Measurements from ENCODE around the gene NPC2. TPM values are rescaled to one million over a fixed set of nuclear protein-coding genes. Genes with fewer than 3 reads are reported as not detected.

NPC2 gene
- total and polyA plus RNA-seq, 9 of the 15 experiments (the other 6 are each of a cell fraction or from before 2014, with no cell fraction given): 16.6 to 74.1 (median 32.6) TPM

DNA sequence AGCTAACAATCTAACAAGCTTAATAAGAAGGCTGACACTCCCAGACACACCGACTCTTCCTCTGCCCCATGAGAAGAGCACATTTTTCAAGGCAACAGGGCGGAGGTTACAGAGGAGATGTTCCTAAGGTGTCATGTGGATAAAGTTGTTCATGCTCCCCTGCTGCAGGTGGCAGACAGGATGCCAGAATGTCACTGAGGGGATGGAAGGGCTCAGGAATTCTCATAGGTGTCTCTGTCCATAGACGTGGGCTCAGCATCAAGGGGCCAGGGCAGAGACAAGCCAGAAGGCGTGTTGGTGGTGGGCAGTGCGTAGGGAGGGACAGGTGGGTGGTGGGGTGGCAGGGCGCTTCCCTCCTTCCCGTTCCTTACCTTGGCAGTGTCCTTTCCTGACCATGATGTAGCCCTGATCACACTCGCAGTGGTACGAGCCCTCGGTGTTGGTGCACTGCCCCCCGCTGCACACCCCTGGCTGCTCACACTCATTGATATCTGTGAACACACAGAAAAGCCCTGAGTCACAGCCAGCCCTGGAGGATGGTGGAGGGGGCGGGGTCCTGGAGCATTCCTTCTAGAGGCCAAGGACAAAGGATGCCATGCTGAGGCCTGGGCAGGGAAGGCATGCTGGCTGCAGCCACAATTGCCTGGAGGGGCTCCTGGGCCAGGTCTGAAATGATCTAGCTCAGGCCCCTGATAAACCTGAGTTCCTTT is 23.5 kb upstream of the NPC2 start:
- CTCF ChIA-PET (ENCODE audit: low intra/inter-chr PET ratio): no interaction called here
- in situ Hi-C loops (cut with MboI) (no loop called here), intact Hi-C loops (cut with micrococcal nuclease) (no loop called here)
- peak; percentile 64 for ATAC-seq
- WGBS (ENCODE audit: insufficient coverage, low coverage, missing lambda C conversion rate): 0% methylated on average over 7 of the region's 12 CpGs
- peaks cover 3 to 5% of the 10 kb centered on the region in 2 experiments; a peak in 3 of 5 replicates for H3K4me1 ChIP-seq (replicated peaks in 1 of 2; ENCODE audit: control insufficient read depth in 2 of 2, insufficient read depth in 2 of 2, low read length in 2 of 2)
- no peaks in the 10 kb centered on the region for H3K9me1 ChIP-seq (ENCODE audit: control insufficient read depth, insufficient read depth, low read length)
- no peaks in the 10 kb centered on the region for H3K79me2 ChIP-seq (ENCODE audit: control insufficient read depth, insufficient read depth, low read length)
- no peak overlapping the region for H3K4me3 ChIP-seq
- H3K4me2 ChIP-seq (ENCODE audit: insufficient read depth, low read length): 0 out of 2 replicates have a peak overlapping the region, but pooled peaks have one; percentile 2
- no peak overlapping the region for H2AFZ ChIP-seq (ENCODE audit: low read depth, low read length)
- peaks cover 5 to 54% of the 10 kb centered on the region in 2 experiments; a peak in 4 of 5 replicates for H3K27me3 ChIP-seq (ENCODE audit: control insufficient read depth in 2 of 2, insufficient read depth in 2 of 2, low read length in 2 of 2)
- BruUV-seq (replicated peaks): no TSS peak
- POLR2A ChIA-PET: interaction anchor here (0.6 kb wide), 2 partner anchors 9 to 153 kb away, joined by 3 read pairs; no protein-coding TSS in a partner anchor
- no peaks in the 10 kb centered on the region for H3K36me3 ChIP-seq (ENCODE audit: control insufficient read depth, insufficient read depth, low read length)
- no peaks in the 10 kb centered on the region for H4K20me1 ChIP-seq (replicated peaks; ENCODE audit: control insufficient read depth, insufficient read depth, low read length)
- H3K9me3 ChIP-seq (replicated peaks; ENCODE audit: control insufficient read depth, insufficient read depth, low read depth, low read length): no peaks in the 10 kb centered on the region
- DNase-seq (ENCODE audit: extremely low read depth in 1 of 4, low spot score in 3 of 4): peak in 2 of 4 experiments; percentile 9 to 19
- TF ChIP-seq FOS (IDR thresholded peaks at IDR 0.05; ENCODE audit: extremely low read depth, insufficient read length) (no peak), NFE2 (IDR thresholded peaks at IDR 0.05; ENCODE audit: low read depth) (0 out of 2 replicates have a peak, but pooled peaks have one; percentile 23)
- no peak overlapping the region for H3K27ac ChIP-seq (ENCODE audit: extremely low read depth, low read depth, low read length)
- H3K9ac ChIP-seq (ENCODE audit: insufficient read depth in 1 of 2, low read depth in 2 of 2, low read length in 2 of 2): no peak overlapping the region
- FAIRE-seq: no peak

- Histone ChIP-seq H4K20me1 (replicated peaks; ENCODE audit: control insufficient read depth, insufficient read depth, low read length) (no peaks in the 10 kb centered on the region), H3K27ac (ENCODE audit: extremely low read depth, low read depth, low read length) (no peak overlapping the region), H3K9ac (ENCODE audit: insufficient read depth in 1 of 2, low read depth in 2 of 2, low read length in 2 of 2) (no peak overlapping the region), H3K9me3 (replicated peaks; ENCODE audit: control insufficient read depth, insufficient read depth, low read depth, low read length) (no peaks in the 10 kb centered on the region), H2AFZ (ENCODE audit: low read depth, low read length) (no peak overlapping the region), H3K79me2 (ENCODE audit: control insufficient read depth, insufficient read depth, low read length) (no peaks in the 10 kb centered on the region), H3K9me1 (ENCODE audit: control insufficient read depth, insufficient read depth, low read length) (no peaks in the 10 kb centered on the region), H3K36me3 (ENCODE audit: control insufficient read depth, insufficient read depth, low read length) (no peaks in the 10 kb centered on the region), H3K4me1 (replicated peaks in 1 of 2; ENCODE audit: control insufficient read depth in 2 of 2, insufficient read depth in 2 of 2, low read length in 2 of 2) (peaks cover 3 to 5% of the 10 kb centered on the region in 2 experiments; a peak in 3 of 5 replicates), H3K27me3 (ENCODE audit: control insufficient read depth in 2 of 2, insufficient read depth in 2 of 2, low read length in 2 of 2) (peaks cover 6 to 59% of the 10 kb centered on the region in 2 experiments; a peak in 4 of 5 replicates), H3K4me3 (no peak overlapping the region), H3K4me2 (ENCODE audit: insufficient read depth, low read length) (no peak overlapping the region)
- in situ Hi-C loops (cut with MboI): no loop called here
- intact Hi-C loops (cut with micrococcal nuclease): no loop called here
- no peak for ATAC-seq
- ChIA-PET POLR2A (interaction anchor here (0.6 to 0.7 kb wide), 2 partner anchors 152 to 272 kb away, joined by 3 to 5 read pairs; no protein-coding TSS in a partner anchor), CTCF (ENCODE audit: low intra/inter-chr PET ratio) (no interaction called here)
- 21% methylated on average over 6 of the region's 8 CpGs for WGBS (ENCODE audit: insufficient coverage, low coverage, missing lambda C conversion rate)
- DNase-seq (ENCODE audit: extremely low read depth in 1 of 4, low spot score in 3 of 4): no peak
- no TSS peak for BruUV-seq (replicated peaks)
- no peak for FAIRE-seq
- TF ChIP-seq, protein P1, sequence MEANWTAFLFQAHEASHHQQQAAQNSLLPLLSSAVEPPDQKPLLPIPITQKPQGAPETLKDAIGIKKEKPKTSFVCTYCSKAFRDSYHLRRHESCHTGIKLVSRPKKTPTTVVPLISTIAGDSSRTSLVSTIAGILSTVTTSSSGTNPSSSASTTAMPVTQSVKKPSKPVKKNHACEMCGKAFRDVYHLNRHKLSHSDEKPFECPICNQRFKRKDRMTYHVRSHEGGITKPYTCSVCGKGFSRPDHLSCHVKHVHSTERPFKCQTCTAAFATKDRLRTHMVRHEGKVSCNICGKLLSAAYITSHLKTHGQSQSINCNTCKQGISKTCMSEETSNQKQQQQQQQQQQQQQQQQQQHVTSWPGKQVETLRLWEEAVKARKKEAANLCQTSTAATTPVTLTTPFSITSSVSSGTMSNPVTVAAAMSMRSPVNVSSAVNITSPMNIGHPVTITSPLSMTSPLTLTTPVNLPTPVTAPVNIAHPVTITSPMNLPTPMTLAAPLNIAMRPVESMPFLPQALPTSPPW (CRISPR knock-in tag; IDR thresholded peaks at IDR 0.05): no peak
- TF ChIP-seq AFF4 (CRISPR knock-in tag; IDR thresholded peaks at IDR 0.05) (no peak), SAP30 (IDR thresholded peaks at IDR 0.05; ENCODE audit: borderline replicate concordance, insufficient read depth, low read depth, low read length, poor library complexity, severe bottlenecking) (no peak)
- TF ChIP-seq, protein P2, sequence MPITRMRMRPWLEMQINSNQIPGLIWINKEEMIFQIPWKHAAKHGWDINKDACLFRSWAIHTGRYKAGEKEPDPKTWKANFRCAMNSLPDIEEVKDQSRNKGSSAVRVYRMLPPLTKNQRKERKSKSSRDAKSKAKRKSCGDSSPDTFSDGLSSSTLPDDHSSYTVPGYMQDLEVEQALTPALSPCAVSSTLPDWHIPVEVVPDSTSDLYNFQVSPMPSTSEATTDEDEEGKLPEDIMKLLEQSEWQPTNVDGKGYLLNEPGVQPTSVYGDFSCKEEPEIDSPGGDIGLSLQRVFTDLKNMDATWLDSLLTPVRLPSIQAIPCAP (CRISPR knock-in tag; IDR thresholded peaks at IDR 0.05; ENCODE audit: borderline replicate concordance): no peak
Measured at GRCh38 chr14:74515891-74516412, 22.8 kb upstream of the NPC2 start.

Data from K562 (cell line).